ENCODE measurements around the gene PIGZ. TPM values are rescaled to one million over a fixed set of nuclear protein-coding genes. Genes with fewer than 3 reads are reported as not detected.
"Not testable (repeated sequence)": the region's sequence is repeated elsewhere in the genome, so short reads cannot be mapped to it uniquely, and the experiment has no call there.

The PIGZ gene
- total RNA-seq, 2 donors from 2014 or later: 0.23 to 1.1 TPM

DNA sequence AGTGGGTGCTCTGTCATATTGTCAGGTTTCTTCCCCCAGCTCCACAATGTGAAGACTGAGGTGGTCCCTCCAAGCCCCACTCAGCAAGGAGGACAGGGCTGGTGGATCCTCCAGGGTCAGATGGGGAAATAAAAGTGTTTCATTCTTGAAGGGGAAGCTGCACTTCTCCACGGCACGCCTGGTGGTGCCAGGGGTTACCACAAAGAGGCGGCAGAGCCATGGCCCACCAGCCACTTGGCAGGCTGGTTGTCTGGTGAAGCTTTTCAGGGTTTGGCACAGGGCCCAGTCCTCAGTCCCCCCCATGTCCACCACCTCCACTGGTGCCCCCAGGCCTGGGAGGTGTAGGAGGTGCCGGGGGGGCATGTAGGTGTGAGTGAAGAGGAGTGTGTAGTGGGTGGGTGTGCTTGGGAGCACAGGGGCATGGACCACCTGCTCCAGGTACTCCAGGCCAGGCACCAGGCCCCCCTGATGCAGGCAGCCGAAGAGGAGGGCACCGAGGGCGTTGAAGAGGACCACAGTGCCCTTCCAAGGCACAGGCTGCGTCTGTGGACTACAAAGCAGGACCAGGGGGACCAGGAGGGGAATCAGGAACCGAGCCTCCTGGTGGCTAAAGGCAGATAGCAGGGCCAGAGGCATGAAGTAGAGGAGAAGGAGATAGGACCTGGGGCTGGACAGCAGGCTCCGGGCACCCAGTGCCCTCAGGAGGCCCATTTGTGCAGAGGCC is 21.3 kb downstream of the PIGZ start:
- no peak for DNase-seq (ENCODE audit: low spot score in 2 of 2)
- no peaks in the 10 kb centered on the region for H3K9me3 Mint-ChIP-seq
- H3K36me3 Mint-ChIP-seq: peaks cover 11 to 13% of the 10 kb centered on the region in 2 donors
- ATAC-seq: no peak
- H3K27ac Mint-ChIP-seq: peak overlapping the region in 1 of 2 donors; percentile 77

- ATAC-seq; DNase-seq (ENCODE audit: low spot score in 2 of 2); H3K9me3 Mint-ChIP-seq: not testable (repeated sequence)
- Mint-ChIP-seq H3K36me3 (peaks cover 24 to 33% of the 10 kb centered on the region in 2 donors), H3K27ac (peak overlapping the region; percentile 95 to 100)
Observed at GRCh38 chr3:196944037-196944790, 24.4 kb downstream of the PIGZ start.

- no peak for DNase-seq (ENCODE audit: low spot score in 2 of 2)
- Mint-ChIP-seq H3K27ac (peak overlapping the region; percentile 95 to 100), H3K36me3 (peaks cover 24 to 33% of the 10 kb centered on the region in 2 donors), H3K9me3 (no peaks in the 10 kb centered on the region)
- ATAC-seq: peak in 1 of 2 donors; percentile 6
Observed at GRCh38 chr3:196942915-196943277, 25.7 kb downstream of the PIGZ start.

- no peaks in the 10 kb centered on the region for H3K9me3 Mint-ChIP-seq
- peak; percentile 94 to 95 for ATAC-seq
- H3K36me3 Mint-ChIP-seq: peaks cover 24 to 37% of the 10 kb centered on the region in 2 donors
- DNase-seq (ENCODE audit: low spot score in 2 of 2): peak; percentile 99
- H3K27ac Mint-ChIP-seq: peak within 1 kb of the TSS; percentile 96 to 100
Observed at GRCh38 chr3:196942226-196942914, 26.3 kb downstream of the PIGZ start, which contains the start of gene NCBP2. Gene NCBP2 (minus strand): TSS chr3:196942528. CDS start chr3:196942503, 25 bp downstream.

DNA sequence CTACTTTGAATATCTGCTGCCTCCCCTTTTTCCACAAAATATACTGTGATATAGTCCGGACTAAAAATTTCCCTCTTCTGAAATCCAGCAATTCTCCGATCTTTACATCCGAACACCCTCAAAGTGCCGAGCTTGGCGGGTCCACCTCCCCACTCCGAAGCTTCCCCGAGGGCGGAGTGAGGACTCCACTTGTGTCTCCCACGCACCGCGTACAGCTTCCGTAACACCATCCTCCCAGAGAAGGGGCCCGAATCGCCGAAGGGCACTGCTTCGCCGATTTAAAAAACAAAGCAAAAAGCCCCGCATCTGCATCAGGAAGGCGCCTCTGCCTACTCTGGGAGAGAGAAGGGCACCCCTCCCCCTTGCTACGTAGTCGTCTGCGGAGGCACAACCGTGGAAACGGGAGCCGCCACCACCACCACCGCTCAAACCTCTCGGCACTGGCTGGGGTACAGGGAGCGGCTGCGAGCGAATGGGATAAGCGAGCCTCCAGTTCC is 26.9 kb downstream of the PIGZ start:
- DNase-seq (ENCODE audit: low spot score in 2 of 2) (peak in 1 of 2 donors; percentile 65), ATAC-seq (peak; percentile 44 to 52)
- Mint-ChIP-seq H3K27ac (peak overlapping the region; percentile 96 to 100), H3K9me3 (no peaks in the 10 kb centered on the region), H3K36me3 (peaks cover 29 to 43% of the 10 kb centered on the region in 2 donors)

GRCh38 chr3:196938576-196938975 is 30.1 kb downstream of the PIGZ start:
- DNase-seq (ENCODE audit: low spot score in 2 of 2): no peak
- H3K36me3 Mint-ChIP-seq: peaks cover 36 to 40% of the 10 kb centered on the region in 2 donors
- H3K27ac Mint-ChIP-seq: no peak overlapping the region
- H3K9me3 Mint-ChIP-seq: no peaks in the 10 kb centered on the region
- ATAC-seq: no peak

DNA sequence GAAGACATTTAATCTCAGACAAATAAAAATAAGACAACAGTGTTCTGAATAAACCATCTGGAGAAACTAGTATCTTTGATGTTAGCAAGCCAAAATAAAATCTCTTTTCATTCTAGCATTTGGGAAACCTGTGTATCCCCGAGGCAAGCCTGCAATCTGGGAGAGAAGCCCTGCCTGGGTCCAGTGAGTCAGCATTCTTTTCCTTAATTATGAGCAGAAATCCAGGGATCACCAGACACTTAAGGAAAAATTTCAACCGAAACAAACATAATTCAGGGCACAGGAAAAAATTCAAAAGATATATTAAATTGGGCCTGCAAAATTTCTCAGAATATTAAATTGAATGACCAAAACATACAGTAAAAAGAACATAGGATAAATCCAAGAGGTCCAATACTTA is 30.5 kb downstream of the PIGZ start:
- Mint-ChIP-seq H3K27ac (peak overlapping the region in 1 of 2 donors; percentile 29), H3K9me3 (no peaks in the 10 kb centered on the region), H3K36me3 (peaks cover 32 to 35% of the 10 kb centered on the region in 2 donors)
- ATAC-seq (no peak), DNase-seq (ENCODE audit: low spot score in 2 of 2) (no peak)

DNA sequence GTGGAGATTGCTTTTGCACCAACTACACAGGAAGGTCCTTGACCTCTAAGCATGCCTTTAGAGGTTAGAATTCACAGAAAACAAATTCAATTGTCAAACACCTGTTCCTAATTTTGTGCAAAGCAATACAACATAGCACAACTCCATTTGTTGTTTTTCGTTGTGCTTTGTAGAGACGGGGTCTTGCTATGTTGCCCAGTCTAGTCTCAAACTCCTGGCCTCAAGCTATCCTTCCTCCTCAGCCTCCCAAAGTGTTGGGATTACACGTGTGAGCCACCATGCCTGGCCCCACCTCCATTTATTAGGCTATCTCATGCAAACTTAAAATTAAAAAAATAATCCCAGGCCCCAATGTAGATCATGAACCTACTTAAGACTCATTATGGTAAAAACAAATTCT is 32.3 kb downstream of the PIGZ start:
- DNase-seq (ENCODE audit: low spot score in 2 of 2) (no peak), ATAC-seq (no peak)
- peak overlapping the region; percentile 65 to 88 for H3K27ac Mint-ChIP-seq
- peaks cover 16 to 22% of the 10 kb centered on the region in 2 donors for H3K36me3 Mint-ChIP-seq
- H3K9me3 Mint-ChIP-seq: no peaks in the 10 kb centered on the region

- DNase-seq (ENCODE audit: low spot score in 2 of 2) (no peak), ATAC-seq (no peak)
- H3K36me3 Mint-ChIP-seq: peaks cover 10 to 13% of the 10 kb centered on the region in 2 donors
- no peak overlapping the region for H3K27ac Mint-ChIP-seq
- no peaks in the 10 kb centered on the region for H3K9me3 Mint-ChIP-seq
Observed at GRCh38 chr3:196932600-196932999, 36.0 kb downstream of the PIGZ start.

- DNase-seq (ENCODE audit: low spot score in 2 of 2): no peak
- no peak for ATAC-seq
- Mint-ChIP-seq H3K27ac (no peak overlapping the region), H3K9me3 (no peaks in the 10 kb centered on the region), H3K36me3 (peaks cover 4 to 11% of the 10 kb centered on the region in 2 donors)
Observed at GRCh38 chr3:196931828-196932587, 36.6 kb downstream of the PIGZ start.

GRCh38 chr3:196931157-196931556 is 37.5 kb downstream of the PIGZ start:
- ATAC-seq: no peak
- peaks cover 0 to 2% of the 10 kb centered on the region in 2 donors for H3K36me3 Mint-ChIP-seq
- H3K27ac Mint-ChIP-seq: peak overlapping the region in 1 of 2 donors; percentile 72
- DNase-seq (ENCODE audit: low spot score in 2 of 2): no peak
- no peaks in the 10 kb centered on the region for H3K9me3 Mint-ChIP-seq

GRCh38 chr3:196927571-196928453 is 40.8 kb downstream of the PIGZ start:
- no peaks in the 10 kb centered on the region for H3K9me3 Mint-ChIP-seq
- DNase-seq (ENCODE audit: low spot score in 2 of 2) (no peak), ATAC-seq (no peak)
- H3K36me3 Mint-ChIP-seq: no peaks in the 10 kb centered on the region
- peak overlapping the region in 1 of 2 donors; percentile 73 for H3K27ac Mint-ChIP-seq

DNA sequence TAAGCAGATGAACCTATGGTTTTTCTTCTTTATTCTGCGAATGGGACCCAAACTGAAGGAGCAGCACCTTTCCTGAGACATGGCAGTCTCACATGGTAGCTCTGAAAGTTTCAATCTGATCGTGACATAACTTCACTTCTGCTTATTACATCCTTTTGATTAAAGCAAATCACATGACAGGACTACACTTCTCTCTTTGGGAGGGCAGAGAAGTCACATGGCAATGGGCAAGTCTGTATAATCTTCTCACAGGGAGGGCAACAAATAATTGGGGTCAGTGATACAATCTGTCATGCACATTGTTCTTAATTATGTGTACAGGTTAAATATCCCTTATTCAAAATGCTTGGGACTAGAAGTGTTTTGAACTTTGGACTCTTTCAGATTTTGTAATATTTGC is 47.9 kb downstream of the PIGZ start:
- DNase-seq (ENCODE audit: low spot score in 2 of 2) (no peak), ATAC-seq (no peak)
- H3K36me3 Mint-ChIP-seq: peaks cover 0 to 14% of the 10 kb centered on the region in 2 donors
- no peak overlapping the region for H3K27ac Mint-ChIP-seq
- no peaks in the 10 kb centered on the region for H3K9me3 Mint-ChIP-seq

DNA sequence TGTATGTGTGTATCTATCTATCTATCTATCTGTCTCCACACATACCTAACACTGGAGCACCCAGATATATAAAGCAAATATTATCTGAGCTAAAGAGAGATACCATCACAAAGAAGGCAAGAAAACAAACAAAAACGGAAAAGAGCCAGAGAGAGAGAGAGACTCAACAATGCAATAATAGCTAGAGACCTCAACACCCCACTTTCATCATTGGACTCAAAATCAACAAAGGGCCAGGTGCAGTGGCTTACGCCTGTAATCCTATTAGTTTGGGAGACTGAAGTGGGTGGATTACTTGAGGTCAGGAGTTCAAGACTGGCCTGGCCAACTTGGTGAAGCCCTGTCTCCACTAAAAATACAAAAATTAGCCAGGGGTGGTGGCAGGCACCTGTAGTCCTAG is 49.7 kb downstream of the PIGZ start:
- DNase-seq (ENCODE audit: low spot score in 2 of 2) (no peak), ATAC-seq (no peak)
- Mint-ChIP-seq H3K36me3 (peaks cover 13 to 30% of the 10 kb centered on the region in 2 donors), H3K9me3 (no peaks in the 10 kb centered on the region), H3K27ac (peak overlapping the region in 1 of 2 donors; percentile 45)

GRCh38 chr3:196916995-196917394 is 51.6 kb downstream of the PIGZ start:
- ATAC-seq: no peak
- Mint-ChIP-seq H3K36me3 (peaks cover 13 to 33% of the 10 kb centered on the region in 2 donors), H3K27ac (no peak overlapping the region), H3K9me3 (no peaks in the 10 kb centered on the region)
- DNase-seq (ENCODE audit: low spot score in 2 of 2): no peak
